GM19372 (cell line): ENCODE data around the gene F7.

Experiments used
- ATAC-seq: cut with Tn5 transposase; IDR thresholded peaks from one replicate; pipeline ENCODE4 v1.9.1; 2021; ENCODE audit warnings: mild to moderate bottlenecking, low read depth, moderate library complexity; ENCODE audit not compliant: unreplicated experiment

The F7 gene

DNA sequence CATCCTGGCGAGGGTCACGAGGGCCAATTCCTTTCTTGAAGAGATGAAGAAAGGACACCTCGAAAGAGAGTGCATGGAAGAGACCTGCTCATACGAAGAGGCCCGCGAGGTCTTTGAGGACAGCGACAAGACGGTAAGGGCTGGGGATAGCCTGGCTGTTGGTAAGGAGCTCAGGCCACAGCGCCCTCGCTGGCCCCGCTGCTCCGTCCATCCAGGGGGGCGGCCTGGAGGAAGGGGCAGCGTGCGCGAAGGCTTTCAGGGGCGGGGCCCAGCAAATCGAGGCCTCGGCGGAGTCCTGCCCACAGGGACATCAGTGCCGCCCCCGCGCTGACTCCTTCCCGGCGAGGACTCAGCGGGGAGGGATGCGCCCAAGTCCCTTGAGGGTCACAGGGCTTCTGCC, 23.9 kb downstream of the F7 start:
- ATAC-seq: no peak

DNA sequence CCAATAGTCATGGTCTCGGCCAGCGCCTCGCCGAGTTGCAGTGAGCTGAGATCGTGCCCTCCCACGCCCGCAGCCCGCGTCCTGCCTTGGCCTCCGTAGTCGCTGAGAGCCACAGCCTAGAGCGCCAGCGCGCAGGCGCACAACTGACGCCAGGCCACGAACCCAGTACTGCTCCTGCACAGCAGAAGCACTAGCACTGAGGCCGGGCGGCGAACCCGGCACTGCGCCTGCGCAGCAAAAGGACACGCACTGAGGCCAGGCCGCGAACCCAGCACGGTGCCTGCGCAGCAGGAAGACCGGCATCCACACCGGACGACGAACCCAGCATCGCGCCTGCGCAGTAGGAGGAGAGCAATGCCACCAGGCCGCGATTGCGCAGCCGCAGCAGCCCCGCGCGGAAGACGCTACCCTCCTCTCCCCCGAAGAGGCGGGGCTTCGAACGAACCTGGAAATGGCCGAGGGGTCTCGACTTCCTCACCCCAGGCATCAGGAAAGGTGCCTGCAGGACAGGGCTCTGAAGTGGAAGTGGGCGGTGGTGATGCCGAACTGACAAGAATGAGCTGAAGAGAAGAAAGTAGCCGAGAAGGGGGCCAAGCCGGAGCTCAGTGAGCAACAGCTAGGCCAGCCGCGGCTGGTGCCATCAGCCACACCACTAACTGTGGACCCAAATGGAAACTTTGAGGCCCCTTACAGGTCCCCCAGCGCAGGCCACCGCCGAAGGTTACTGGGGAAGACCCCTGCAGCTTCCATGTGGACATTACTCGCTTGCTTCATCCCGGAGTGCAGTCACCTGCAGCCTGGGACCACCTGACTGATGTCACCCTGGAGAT, 24.5 kb downstream of the F7 start:
- no peak for ATAC-seq

DNA sequence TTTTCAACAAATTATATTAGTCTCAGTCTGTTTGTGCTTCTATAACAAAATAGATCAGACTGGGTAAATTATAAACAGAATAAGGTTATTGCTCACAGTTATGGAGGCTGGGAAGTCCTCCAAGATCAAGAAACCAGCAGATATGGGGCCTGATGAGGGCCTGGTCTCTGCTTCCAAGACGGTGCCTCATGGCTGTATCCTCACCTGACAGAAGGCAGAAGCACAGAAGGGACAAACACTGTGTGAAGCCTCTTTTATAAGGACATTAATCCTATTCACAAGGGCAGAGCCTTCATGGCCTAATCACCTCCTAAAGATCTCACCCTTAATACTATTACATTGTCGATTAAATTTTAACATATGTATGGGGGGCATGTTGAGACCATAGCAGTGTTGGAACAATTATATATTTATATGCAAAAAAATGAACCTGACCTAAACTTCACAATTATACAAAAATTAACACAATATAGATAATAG, 29.7 kb downstream of the F7 start:
- no peak for ATAC-seq

DNA sequence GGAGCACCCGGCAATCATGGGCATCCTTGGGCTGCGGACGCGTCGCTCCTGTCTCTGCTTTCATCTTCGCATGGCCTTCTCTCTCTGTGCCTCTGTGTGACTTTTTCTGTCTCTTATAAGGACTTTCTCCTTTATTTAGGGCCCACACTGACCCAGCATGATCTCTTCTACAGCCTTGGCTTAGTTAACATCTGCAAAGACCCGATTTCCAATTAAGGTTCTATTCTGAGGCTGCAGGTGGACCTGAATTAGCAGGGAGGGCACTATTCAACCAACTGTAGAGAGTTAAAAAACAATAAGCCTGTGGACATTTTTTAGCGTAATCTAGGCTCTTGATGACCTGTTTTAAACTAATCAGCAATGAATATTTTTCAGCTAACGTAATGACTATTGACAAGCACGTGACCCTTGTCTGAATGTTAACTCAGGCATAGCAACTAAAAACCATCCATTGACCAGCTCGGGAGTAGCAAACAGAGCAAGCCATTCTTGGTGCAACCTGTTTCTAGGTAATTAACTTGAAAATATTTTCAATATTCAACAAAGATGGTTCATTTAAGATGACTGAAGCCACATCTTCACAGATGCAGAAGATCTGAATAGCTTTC, 32.2 kb downstream of the F7 start:
- ATAC-seq: no peak

DNA sequence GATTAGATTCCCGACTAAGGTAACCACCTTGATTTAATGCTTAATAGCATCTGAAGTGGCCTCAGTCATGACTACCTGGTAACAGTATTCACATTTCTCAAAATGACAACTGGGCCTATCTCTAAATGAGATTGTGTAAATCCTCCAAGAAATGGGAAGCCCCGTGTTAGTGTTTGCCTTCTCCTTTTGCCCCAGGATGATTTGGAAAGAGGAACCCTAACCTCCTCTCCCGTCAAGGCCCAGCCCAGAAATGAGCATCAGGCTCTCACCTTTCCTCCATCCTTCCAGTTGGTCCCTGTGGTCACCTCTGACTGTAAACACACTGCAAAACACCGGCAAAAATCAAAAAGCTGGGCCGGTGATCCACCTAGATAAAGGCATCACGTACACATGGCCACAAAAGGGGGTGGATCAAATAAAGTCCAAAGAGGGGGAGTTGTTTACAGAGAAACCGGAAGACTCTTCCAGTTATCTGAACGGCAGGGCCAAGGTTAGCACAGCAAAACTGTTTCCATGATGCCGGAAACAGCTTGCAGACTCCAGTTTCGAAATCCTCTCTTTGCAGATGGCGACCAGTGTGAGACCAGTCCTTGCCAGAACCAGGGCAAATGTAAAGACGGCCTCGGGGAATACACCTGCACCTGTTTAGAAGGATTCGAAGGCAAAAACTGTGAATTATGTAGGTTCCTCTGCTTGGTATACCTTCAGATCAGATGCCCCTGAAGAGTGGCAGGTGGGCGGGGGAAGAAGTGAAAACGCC, 33.4 kb downstream of the F7 start:
- no peak for ATAC-seq

DNA sequence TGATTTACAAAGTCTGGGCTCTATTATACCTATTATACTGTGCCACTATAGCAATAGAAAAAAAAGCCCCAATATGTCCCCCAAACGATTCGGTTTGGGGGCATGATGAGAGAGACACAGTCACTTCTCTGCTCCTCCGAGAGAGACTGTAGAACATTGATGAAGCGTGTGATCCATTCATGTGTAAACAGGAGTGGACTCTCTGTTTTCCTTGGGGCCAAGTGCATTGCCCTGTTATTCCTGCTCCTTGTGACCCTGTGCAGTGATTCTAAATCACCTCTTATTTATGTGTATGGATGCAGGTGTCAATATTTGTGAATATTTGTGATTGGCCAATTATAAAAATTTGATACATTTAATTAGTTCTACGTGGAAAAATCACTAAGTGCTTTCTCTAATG, 34.0 kb downstream of the F7 start:
- ATAC-seq: no peak

DNA sequence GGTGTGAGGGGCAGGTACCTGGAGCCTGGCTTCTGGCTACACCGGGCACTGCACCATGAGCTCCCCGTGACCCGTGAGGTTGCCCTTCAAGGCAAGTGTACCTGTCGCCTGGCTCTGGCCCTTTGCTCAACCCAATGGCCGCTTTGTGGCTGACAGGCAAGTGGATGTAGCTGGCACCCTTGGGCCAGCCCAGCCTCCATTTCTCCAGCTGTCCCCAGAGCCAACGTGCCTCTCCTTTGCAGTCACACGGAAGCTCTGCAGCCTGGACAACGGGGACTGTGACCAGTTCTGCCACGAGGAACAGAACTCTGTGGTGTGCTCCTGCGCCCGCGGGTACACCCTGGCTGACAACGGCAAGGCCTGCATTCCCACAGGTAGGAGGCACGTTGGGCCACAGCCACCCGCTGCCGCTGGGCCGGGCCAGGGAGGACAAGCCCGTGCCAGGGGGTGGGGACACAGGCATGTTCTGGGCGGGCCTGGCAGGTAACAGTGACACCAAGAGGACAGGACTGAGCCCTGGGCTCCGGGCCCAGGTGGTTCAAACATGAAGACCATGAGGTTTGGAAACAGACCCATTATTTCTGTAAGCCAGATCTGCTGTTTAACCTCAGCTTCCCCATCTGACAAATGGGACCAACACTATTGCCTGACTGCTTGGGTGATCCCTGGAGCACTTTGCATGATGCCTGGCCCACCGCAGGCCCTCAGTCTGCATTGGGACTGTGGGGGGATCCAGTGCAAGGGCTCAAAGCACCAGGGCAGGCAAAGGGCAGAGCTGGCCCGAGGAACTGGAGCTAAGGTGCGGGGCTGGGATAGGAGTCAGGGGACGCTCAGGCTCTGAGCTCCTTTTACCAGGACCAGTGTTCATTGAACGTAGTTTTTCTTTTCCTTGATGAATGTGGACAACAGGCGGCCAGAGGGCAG, 35.3 kb downstream of the F7 start:
- ATAC-seq: no peak

DNA sequence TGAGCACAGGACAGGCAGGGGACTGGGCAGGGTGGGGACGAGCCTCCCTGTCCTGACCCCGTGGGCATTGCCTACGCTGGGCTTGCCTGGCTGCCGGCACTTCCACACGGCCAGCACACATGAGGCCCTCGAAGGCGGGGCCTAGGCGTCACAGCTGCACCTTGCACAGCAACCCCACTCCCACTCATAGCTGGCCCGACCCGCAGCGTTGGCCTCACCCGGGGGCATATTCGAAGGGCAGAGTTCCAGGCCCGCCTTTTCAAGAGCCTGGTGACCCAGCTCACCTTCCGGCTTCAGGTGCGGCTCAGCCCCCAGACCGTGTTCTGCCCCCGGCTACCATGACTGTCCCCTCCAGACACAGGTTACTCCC, 36.0 kb downstream of the F7 start:
- ATAC-seq: no peak

DNA sequence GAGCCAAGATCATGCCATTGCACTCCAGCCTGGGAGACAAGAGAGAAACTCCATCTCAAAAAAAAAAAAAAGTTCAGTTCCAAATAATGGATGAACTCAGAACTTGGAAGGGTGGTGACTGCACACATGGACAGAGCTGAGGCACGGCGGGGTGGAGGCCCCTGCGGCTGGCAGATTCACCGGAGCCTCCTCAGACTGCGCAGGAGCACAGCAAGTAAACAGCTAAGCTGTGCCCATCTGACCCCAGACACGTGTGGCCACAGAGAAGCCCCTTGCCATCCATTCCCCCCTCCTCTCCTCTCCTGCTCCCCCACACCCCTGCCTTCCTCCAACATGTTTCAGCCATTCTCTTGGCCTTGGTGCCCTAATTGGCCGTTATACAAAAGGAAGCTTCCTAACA, 37.3 kb downstream of the F7 start:
- ATAC-seq: no peak

DNA sequence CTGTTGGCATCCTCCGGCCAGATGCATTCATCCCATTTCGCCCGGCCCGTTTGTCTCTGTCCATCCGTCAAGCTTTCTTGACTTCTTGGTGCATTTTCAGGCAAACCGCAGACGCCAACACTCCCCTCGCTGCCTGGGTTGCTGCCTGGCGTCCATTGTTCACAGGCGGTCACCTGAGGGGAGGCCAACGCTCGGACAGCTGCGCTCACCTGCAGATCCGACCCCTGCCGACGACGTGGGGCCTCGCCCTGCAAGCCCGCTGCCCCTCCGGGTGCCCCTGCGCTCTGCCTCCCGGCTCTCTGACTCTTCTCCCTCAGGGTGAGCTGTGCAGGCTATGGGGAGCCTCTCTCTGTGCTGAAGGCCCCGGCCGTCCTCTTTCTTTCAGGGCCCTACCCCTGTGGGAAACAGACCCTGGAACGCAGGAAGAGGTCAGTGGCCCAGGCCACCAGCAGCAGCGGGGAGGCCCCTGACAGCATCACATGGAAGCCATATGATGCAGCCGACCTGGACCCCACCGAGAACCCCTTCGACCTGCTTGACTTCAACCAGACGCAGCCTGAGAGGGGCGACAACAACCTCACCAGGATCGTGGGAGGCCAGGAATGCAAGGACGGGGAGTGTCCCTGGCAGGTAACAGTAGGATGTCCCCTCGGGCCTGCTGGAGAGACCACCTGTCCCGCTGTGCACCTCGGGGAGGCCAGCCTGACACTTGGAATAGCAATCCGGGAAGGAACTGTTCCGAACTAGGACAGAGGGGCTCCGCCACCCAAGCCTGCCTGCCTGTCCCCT, 38.1 kb downstream of the F7 start:
- no peak for ATAC-seq

DNA sequence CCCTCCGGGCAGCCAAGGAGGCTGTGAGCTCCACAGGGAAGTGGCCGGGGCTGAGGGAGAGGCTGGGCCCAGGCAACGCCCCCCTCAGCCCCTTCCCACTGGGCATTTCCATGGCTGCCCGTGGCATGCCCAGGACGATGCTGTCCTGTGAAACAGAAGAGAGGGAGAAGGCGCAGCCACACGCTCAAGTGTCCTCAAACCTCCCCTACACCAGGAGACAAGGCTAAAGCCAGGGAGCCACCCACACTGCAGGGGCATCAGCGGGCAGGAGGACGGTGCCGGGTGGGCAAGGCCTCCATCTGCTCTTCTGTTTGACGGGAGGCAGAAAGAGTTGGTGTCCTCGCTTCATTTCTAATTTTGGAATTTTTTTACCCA, 38.7 kb downstream of the F7 start:
- ATAC-seq: no peak

DNA sequence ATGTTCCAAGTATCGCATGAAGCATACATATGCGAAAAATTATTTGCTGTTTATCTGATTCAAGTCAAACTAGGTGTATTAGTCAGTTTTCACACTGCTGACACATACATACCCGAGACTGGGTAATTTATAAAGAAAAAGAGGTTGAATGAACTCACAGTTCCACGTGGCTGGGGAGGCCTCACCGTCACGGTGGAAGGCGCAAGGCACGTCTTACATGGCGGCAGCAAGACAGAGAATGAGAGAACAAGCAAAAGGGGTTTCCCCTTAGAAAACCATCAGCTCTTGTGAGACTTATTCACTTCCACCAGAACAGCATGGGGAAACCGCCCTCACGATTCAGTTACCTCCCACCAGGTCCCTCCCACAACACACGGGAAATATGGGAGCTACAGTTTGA, 39.9 kb downstream of the F7 start:
- no peak for ATAC-seq

DNA sequence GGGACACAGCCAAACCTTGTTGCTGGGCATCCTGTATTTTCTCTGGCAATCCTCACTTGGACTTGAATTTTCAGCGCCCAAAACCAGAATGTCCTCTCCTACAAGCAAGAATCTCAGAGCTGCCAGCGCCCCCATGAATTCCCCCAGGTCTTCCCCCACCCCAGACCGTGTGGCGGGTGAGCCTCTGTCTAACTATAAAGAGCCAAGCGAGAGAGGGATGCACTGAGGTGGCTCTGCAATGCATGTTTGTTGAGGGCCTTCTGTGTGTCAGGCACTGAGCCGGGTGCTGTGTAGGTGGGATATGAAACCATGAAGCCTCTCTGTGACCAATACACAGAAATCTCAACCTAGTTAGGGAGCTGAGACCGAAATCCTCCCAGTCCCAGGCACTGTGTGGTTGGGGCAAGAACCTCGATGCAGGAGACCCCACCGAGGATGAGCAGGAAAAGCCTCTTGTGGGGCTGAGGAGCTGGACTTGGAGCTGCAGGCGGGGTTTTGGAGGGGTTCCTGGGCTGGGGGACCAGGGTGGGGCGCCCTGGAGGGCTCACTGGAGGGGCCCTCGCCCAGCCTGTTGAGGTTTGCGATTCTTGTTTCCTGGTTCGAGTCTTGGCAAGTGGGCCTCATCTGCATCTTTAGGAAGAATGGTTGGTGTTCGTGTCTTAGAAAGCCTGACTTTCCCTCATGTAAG, 40.5 kb downstream of the F7 start:
- no peak for ATAC-seq

DNA sequence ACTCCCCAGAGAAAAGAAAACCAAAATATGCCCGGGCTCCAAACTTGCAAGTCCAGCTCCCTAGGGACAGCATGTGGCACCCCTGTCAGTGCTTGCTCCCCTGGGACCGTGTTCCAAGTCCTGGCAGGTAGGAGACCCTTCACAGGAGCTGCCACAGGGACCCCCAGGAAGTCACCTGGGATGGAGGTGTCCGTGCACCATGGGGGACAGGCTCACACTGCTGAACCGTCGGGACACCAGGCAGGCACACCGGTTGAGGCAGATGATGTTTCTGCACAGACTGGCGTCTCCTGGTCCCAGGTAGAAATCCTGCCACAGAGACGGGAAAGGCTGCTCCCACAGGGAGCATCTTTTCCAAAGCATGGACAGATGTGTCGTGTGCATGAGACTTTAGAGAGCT, 41.2 kb downstream of the F7 start:
- ATAC-seq: no peak

DNA sequence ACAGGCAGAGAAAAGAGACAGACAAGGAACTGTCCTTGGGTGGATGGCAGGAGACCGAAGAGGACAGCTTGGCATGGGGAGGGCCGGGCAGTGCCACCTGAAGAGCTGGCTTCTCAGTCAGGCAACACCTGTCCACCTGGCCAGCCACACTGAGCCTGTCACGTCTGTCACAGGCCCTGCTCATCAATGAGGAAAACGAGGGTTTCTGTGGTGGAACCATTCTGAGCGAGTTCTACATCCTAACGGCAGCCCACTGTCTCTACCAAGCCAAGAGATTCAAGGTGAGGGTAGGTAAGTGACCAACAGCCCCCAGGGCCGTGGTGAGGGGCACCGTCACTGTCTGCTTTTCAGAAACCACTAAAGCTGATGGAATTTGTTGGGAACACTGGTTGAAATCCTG, 41.6 kb downstream of the F7 start:
- no peak for ATAC-seq

DNA sequence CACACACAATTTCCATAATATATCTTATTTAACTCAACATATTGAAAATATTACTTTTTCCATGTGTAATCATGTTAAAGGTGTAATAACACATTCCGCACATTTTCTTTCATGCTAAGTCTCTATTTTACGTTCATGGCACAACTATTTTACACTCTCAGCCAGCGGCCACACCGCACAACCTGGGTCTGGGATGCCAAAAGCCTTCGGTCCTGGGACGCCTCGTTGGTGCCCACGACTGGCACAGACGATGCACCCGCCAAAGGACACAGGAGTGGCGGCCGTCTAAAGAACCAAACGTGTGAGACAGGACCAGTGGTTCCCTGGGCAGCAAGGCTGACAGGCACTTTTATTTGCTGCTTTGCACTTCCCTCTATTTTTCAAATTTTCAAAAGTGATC, 42.8 kb downstream of the F7 start:
- ATAC-seq: no peak

DNA sequence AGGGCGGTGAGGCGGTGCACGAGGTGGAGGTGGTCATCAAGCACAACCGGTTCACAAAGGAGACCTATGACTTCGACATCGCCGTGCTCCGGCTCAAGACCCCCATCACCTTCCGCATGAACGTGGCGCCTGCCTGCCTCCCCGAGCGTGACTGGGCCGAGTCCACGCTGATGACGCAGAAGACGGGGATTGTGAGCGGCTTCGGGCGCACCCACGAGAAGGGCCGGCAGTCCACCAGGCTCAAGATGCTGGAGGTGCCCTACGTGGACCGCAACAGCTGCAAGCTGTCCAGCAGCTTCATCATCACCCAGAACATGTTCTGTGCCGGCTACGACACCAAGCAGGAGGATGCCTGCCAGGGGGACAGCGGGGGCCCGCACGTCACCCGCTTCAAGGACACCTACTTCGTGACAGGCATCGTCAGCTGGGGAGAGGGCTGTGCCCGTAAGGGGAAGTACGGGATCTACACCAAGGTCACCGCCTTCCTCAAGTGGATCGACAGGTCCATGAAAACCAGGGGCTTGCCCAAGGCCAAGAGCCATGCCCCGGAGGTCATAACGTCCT, 43.4 kb downstream of the F7 start:
- no peak for ATAC-seq

DNA sequence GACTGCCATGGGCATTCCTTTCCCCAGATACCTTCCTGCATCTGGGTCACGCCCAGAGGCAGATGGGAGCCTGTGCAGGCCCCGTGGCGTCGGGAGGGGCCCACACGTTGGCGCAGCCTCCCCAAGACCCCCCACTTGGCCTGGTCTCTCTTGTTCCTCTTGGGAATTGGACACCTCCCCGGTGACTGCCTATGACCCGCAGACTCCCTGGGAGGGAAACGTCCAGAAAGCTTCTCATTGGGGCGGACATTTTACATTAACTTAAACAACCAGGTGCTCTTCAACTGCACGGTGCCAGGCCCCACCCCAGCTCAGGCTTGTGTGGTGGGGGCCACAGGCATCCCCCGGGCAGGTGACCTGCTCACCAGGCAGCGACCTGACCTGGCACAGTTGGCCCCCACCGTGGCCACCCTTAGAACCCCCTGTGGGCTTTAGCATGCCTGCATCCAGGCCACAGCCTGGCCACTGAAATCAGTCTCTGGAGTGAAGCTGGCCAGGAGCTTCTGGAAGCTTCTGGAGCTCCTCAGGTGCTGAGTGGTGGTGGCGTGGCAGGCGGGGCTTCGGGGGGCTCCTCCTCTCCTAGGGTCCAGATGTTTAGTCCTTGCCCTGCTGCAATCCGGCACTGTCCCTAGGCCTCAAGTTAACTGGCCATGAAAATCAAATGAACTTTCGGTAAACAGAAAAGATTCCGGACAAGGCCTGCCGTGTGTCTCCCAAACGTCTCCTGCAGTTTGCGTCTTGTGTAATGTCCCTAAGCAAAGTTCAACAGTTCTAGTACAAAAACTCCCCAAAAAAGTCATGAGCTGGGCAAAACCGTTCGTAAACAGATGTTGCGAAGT, 44.3 kb downstream of the F7 start:
- no peak for ATAC-seq
